Vagina (tissue), 2 donors: ENCODE data around the gene NCAPD3. TPM values are rescaled to one million over a fixed set of nuclear protein-coding genes. Genes with fewer than 3 reads are reported as not detected.
"Not testable (repeated sequence)": the region's sequence is repeated elsewhere in the genome, so short reads cannot be mapped to it uniquely, and the experiment has no call there.

ENCODE experiments used
- DNase-seq, 2 donors: peaks; one replicate each; pipeline ENCODE4 v3.0.0-alpha.2; 2017; ENCODE audit errors: extremely low spot score in 2 of 2
- H3K27ac ChIP-seq: fragments of 200-600 bp; sonication (generic); one replicate; pipeline ENCODE4 v1.5.1; 2019
- H3K27me3 ChIP-seq: fragments of 200-600 bp; sonication (generic); one replicate; pipeline ENCODE4 v1.5.1; 2019
- H3K36me3 ChIP-seq, 2 donors: fragments of 200-600 bp; sonication (generic); one replicate each; pipeline ENCODE4 v1.5.1; 2017 to 2019
- H3K4me1 ChIP-seq: fragments of 200-600 bp; sonication (generic); one replicate; pipeline ENCODE4 v1.5.1; 2019
- H3K4me3 ChIP-seq, 2 donors: fragments of 200-600 bp; sonication (generic); 1 replicate in 1 of 2; 2 replicates in 1 of 2; pipeline ENCODE4 v1.5.1; 2016 to 2019
- H3K9me3 ChIP-seq: fragments of 200-600 bp; sonication (generic); one replicate; pipeline ENCODE4 v1.5.1; 2019
- POLR2A ChIP-seq, 2 donors: fragments of 450-650 bp; IDR thresholded peaks; one replicate each; pipeline ENCODE4 v1.6.1; 2017; ENCODE audit warnings: antibody characterized with exemption in 2 of 2, mild to moderate bottlenecking in 2 of 2, moderate library complexity in 2 of 2
- POLR2AphosphoS5 ChIP-seq, 2 donors: sonication (generic); formaldehyde crosslinking; IDR thresholded peaks; one replicate each; pipeline ENCODE4 v1.9.0; 2017; ENCODE audit warnings: antibody characterized with exemption in 2 of 2, mild to moderate bottlenecking in 2 of 2, low read depth in 1 of 2; ENCODE audit not compliant: insufficient read depth in 1 of 2
- intact Hi-C: fragments of 100-400 bp; cut with DNase I; formaldehyde crosslinking; loops from one replicate; pipeline ENCODE4 v1.15.1; 2023
- total RNA-seq: library from RNA; depleted of rRNA; stranded (reverse); fragments of >200 nt; gene quantifications from one replicate; pipeline ENCODE4 v1.2.3, GENCODE V29; 2016
- TF ChIP-seq, protein P1 (sequence below), 3 experiments: fragments of 450-650 bp in 2 of 3; fragments of 200-600 bp in 1 of 3; sonication (generic) in 1 of 3; IDR thresholded peaks; one replicate each; pipeline ENCODE4 v1.5.1; 2017 to 2019; ENCODE audit warnings: antibody characterized with exemption in 3 of 3, mild to moderate bottlenecking in 2 of 3, moderate library complexity in 2 of 3

The NCAPD3 gene
- total RNA-seq, 1 donor from 2014 or later, result 18.4 TPM

DNA sequence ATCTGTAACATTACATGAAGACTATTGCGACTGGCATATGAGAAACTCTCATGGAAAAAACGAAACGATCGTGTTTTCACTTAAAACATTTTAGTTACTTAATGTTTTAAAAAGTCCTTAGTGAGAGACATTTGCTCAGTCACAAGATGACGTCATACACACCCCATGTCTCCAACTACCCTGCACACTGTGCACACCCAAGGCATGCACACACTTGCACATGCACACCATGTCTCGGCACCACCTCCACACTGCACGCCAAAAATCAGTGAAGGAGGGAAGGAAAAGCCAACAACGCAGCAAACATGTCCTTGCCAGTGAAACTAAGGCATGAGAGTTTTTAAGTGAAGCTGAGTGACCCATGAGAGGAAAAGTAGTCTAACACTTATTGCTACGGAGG is 18.0 kb downstream of the NCAPD3 start:
- TF ChIP-seq, protein P1, sequence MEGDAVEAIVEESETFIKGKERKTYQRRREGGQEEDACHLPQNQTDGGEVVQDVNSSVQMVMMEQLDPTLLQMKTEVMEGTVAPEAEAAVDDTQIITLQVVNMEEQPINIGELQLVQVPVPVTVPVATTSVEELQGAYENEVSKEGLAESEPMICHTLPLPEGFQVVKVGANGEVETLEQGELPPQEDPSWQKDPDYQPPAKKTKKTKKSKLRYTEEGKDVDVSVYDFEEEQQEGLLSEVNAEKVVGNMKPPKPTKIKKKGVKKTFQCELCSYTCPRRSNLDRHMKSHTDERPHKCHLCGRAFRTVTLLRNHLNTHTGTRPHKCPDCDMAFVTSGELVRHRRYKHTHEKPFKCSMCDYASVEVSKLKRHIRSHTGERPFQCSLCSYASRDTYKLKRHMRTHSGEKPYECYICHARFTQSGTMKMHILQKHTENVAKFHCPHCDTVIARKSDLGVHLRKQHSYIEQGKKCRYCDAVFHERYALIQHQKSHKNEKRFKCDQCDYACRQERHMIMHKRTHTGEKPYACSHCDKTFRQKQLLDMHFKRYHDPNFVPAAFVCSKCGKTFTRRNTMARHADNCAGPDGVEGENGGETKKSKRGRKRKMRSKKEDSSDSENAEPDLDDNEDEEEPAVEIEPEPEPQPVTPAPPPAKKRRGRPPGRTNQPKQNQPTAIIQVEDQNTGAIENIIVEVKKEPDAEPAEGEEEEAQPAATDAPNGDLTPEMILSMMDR (IDR thresholded peaks at IDR 0.05), result no peak
- no peak for TF ChIP-seq POLR2A (IDR thresholded peaks at IDR 0.05)
- no peak for TF ChIP-seq POLR2AphosphoS5 (IDR thresholded peaks at IDR 0.05; ENCODE audit: insufficient read depth in 1 of 2, low read depth in 1 of 2)
- Histone ChIP-seq H3K9me3 (no peaks in the 10 kb centered on the region), H3K27me3 (no peaks in the 10 kb centered on the region), H3K4me1 (no peaks in the 10 kb centered on the region), H3K4me3 (no peak overlapping the region), H3K36me3 (peaks cover 0 to 45% of the 10 kb centered on the region in 2 donors), H3K27ac (no peak overlapping the region)
- intact Hi-C loops, result no loop called here
- no peak for DNase-seq

DNA sequence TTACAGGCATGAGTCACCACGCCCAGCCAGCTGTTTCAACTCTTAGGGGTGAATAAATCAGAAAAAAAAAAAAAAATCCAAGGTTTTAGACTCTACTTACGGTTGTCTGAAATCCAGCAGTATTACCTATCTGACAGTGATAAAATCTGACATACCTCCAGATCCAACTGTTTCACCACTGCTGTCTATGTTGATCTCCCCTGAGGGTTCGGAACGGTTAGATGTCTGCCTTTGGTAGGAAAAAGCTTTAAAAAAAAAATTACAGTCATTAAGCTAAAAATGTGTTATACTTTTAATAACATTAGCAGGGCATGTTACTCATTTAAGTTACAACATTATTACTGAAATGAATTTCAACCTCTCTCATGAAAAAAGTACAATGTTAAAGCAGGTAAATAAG is 21.1 kb downstream of the NCAPD3 start:
- H3K36me3 ChIP-seq, result peaks cover 0 to 41% of the 10 kb centered on the region in 2 donors
- no peak overlapping the region for H3K4me3 ChIP-seq
- DNase-seq, result no peak
- no peak for TF ChIP-seq POLR2A (IDR thresholded peaks at IDR 0.05)
- intact Hi-C loops, result no loop called here
- H3K27me3 ChIP-seq, result no peaks in the 10 kb centered on the region
- no peaks in the 10 kb centered on the region for H3K9me3 ChIP-seq
- H3K4me1 ChIP-seq, result no peaks in the 10 kb centered on the region
- H3K27ac ChIP-seq, result no peak overlapping the region

DNA sequence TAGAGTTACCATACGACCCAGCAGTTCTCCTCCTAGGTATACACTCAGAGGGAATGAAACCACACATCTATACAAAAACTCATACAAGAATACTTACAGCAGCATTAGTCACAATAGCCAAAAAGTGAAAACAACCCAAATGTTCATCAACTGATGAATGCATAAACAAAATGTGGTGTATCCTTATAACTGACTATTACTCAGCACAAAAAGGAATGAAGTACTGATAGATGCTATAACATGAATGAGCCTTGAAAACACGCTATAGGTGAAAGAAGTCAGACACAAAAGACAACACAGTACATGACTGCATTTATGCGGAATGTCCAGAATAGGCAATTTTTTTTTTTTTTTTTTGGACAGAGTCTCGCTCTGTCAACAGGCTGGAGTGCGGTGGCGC is 23.1 kb downstream of the NCAPD3 start:
- DNase-seq, result no peak
- Histone ChIP-seq H3K4me3 (no peak overlapping the region), H3K9me3 (no peaks in the 10 kb centered on the region), H3K27ac (no peak overlapping the region), H3K27me3 (no peaks in the 10 kb centered on the region), H3K4me1 (no peaks in the 10 kb centered on the region), H3K36me3 (peaks cover 0 to 34% of the 10 kb centered on the region in 2 donors)
- TF ChIP-seq, protein P1 (IDR thresholded peaks at IDR 0.05), result no peak
- no peak for TF ChIP-seq POLR2AphosphoS5 (IDR thresholded peaks at IDR 0.05; ENCODE audit: insufficient read depth in 1 of 2, low read depth in 1 of 2)
- no peak for TF ChIP-seq POLR2A (IDR thresholded peaks at IDR 0.05)
- intact Hi-C loops, result no loop called here

DNA sequence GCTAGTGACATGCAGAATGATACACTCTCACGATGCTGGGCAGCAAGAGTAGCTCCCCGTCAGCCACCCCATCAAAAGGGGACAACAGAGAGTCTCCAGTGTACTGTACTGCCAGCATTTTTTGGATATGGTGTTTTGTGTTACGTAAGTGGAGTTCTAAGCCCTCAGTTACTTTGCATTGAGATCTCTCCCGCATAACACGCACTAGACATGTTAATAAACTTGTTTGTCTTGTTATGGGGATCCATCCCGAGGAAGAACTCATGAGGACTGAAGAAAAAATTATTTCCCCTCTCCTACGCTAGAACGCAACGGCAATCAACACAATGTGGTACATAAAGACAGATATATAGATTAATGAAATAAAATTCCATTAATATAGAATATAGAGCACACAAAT is 24.2 kb downstream of the NCAPD3 start:
- peaks cover 0 to 30% of the 10 kb centered on the region in 2 donors for H3K36me3 ChIP-seq

DNA sequence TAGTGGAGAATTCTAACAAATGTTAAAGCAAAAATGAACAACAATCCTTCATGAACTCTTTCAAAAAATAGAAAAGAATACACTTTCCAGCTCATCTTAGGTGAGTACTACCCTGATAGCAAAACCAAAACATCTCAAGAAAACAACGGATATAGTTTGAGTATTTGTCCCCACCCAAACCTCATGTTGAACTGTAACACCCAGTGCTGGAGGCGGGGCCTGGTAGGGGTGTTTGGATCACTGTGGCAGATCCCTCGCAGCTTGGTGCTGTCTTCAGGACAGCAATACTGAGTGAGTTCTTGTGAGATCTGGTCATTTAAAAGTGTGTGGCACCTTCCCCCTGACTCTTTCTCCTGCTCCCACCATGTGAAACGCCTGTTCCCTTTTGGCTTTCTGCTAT is 27.0 kb downstream of the NCAPD3 start:
- Histone ChIP-seq H3K9me3 (no peaks in the 10 kb centered on the region), H3K4me3 (no peak overlapping the region), H3K36me3 (peaks cover 0 to 25% of the 10 kb centered on the region in 2 donors), H3K27me3 (no peaks in the 10 kb centered on the region), H3K4me1 (no peaks in the 10 kb centered on the region), H3K27ac (no peak overlapping the region)
- TF ChIP-seq POLR2AphosphoS5 (IDR thresholded peaks at IDR 0.05; ENCODE audit: insufficient read depth in 1 of 2, low read depth in 1 of 2) (no peak), POLR2A (IDR thresholded peaks at IDR 0.05) (no peak)
- TF ChIP-seq, protein P1 (IDR thresholded peaks at IDR 0.05), result no peak
- DNase-seq, result no peak
- intact Hi-C loops, result no loop called here

More for the DNA sequence above, 24.2 kb downstream of the NCAPD3 start:
- TF ChIP-seq POLR2A (IDR thresholded peaks at IDR 0.05) (no peak), POLR2AphosphoS5 (IDR thresholded peaks at IDR 0.05; ENCODE audit: insufficient read depth in 1 of 2, low read depth in 1 of 2) (no peak)
- TF ChIP-seq, protein P1 (IDR thresholded peaks at IDR 0.05), result no peak
- H3K4me3 ChIP-seq, result no peak overlapping the region
- H3K4me1 ChIP-seq, result no peaks in the 10 kb centered on the region
- no peaks in the 10 kb centered on the region for H3K27me3 ChIP-seq
- H3K27ac ChIP-seq, result no peak overlapping the region
- intact Hi-C loops, result no loop called here
- H3K9me3 ChIP-seq, result no peaks in the 10 kb centered on the region
- no peak for DNase-seq

DNA sequence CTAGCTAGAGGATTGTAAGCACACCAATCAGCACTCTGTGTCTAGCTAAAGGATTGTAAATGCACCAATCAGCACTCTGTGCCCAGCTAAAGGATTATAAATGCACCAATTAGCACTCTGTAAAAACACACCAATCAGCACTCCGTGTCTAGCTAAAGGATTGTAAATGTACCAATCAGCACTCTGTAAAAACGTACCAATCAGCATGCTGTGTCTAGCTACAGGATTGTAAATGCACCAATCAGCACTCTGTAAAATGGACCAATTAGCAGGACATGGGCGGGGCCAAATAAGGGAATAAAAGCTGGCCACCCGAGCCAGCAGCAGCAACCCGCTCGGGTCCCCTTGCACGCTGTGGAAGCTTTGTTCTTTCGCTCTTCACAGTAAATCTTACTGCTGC is 35.7 kb downstream of the NCAPD3 start:
- H3K4me3 ChIP-seq, H3K4me1 ChIP-seq, intact Hi-C loops, H3K9me3 ChIP-seq, DNase-seq, H3K27me3 ChIP-seq, H3K27ac ChIP-seq: not testable (repeated sequence)
- peaks cover 0 to 40% of the 10 kb centered on the region in 2 donors for H3K36me3 ChIP-seq
